ENCODE measurements around the gene PTH2. TPM values are rescaled to one million over a fixed set of nuclear protein-coding genes. Genes with fewer than 3 reads are reported as not detected.

Gene PTH2
- total and polyA plus RNA-seq, 2 donors from 2014 or later = not detected

GRCh38 chr19:49390929-49391359 lies 32.3 kb downstream of the PTH2 start:
- no peak overlapping the region for H3K4me3 ChIP-seq (ENCODE audit: low read length in 3 of 3)
- H3K9me3 ChIP-seq (ENCODE audit: control insufficient read depth in 2 of 3, insufficient read depth in 1 of 3, low read length in 3 of 3) = no peaks in the 10 kb centered on the region
- H3K9ac ChIP-seq (ENCODE audit: low read length in 3 of 3) = no peak overlapping the region
- H3K4me1 ChIP-seq (ENCODE audit: control insufficient read depth in 2 of 3, insufficient read depth in 2 of 3, low read depth in 1 of 3, low read length in 3 of 3) = no peaks in the 10 kb centered on the region
- no peak for TF ChIP-seq CTCF (IDR thresholded peaks at IDR 0.05; ENCODE audit: borderline replicate concordance, extremely low read depth, insufficient read depth)
- DNase-seq (no peak), FAIRE-seq (no peak)
- no peaks in the 10 kb centered on the region for H3K36me3 ChIP-seq (ENCODE audit: control insufficient read depth in 2 of 3, insufficient read depth in 3 of 3, low read length in 3 of 3)
- no peak overlapping the region for H3K27ac ChIP-seq (ENCODE audit: low read depth in 2 of 2, low read length in 2 of 2)
- intact Hi-C loops (cut with DNase I) = loop anchor here (10.0 kb wide), 1 partner anchor 54 kb away; the partner anchor contains the start of gene SLC17A7
- H3K27me3 ChIP-seq (ENCODE audit: control insufficient read depth, insufficient read depth, low read length) = no peaks in the 10 kb centered on the region

GRCh38 chr19:49390131-49390928 lies 32.9 kb downstream of the PTH2 start:
- intact Hi-C loops (cut with DNase I) = loop anchor here (10.0 kb wide), 1 partner anchor 54 kb away; the partner anchor contains the start of gene SLC17A7
- FAIRE-seq (no peak), DNase-seq (no peak)
- no peak overlapping the region for H3K9ac ChIP-seq (ENCODE audit: low read length in 3 of 3)
- no peaks in the 10 kb centered on the region for H3K27me3 ChIP-seq (ENCODE audit: control insufficient read depth, insufficient read depth, low read length)
- TF ChIP-seq CTCF (IDR thresholded peaks at IDR 0.05; ENCODE audit: borderline replicate concordance, extremely low read depth, insufficient read depth) = no peak
- H3K9me3 ChIP-seq (ENCODE audit: control insufficient read depth in 2 of 3, insufficient read depth in 1 of 3, low read length in 3 of 3) = no peaks in the 10 kb centered on the region
- H3K4me1 ChIP-seq (ENCODE audit: control insufficient read depth in 2 of 3, insufficient read depth in 2 of 3, low read depth in 1 of 3, low read length in 3 of 3) = no peaks in the 10 kb centered on the region
- no peak overlapping the region for H3K27ac ChIP-seq (ENCODE audit: low read depth in 2 of 2, low read length in 2 of 2)
- H3K4me3 ChIP-seq (ENCODE audit: low read length in 3 of 3) = no peak overlapping the region
- no peaks in the 10 kb centered on the region for H3K36me3 ChIP-seq (ENCODE audit: control insufficient read depth in 2 of 3, insufficient read depth in 3 of 3, low read length in 3 of 3)

GRCh38 chr19:49389406-49389805 lies 33.8 kb downstream of the PTH2 start:
- intact Hi-C loops (cut with DNase I) = no loop called here
- FAIRE-seq (no peak), DNase-seq (no peak)
- Histone ChIP-seq H3K27ac (ENCODE audit: low read depth in 2 of 2, low read length in 2 of 2) (no peak overlapping the region), H3K27me3 (ENCODE audit: control insufficient read depth, insufficient read depth, low read length) (no peaks in the 10 kb centered on the region), H3K4me1 (ENCODE audit: control insufficient read depth in 2 of 3, insufficient read depth in 2 of 3, low read depth in 1 of 3, low read length in 3 of 3) (no peaks in the 10 kb centered on the region), H3K36me3 (ENCODE audit: control insufficient read depth in 2 of 3, insufficient read depth in 3 of 3, low read length in 3 of 3) (no peaks in the 10 kb centered on the region), H3K9me3 (ENCODE audit: control insufficient read depth in 2 of 3, insufficient read depth in 1 of 3, low read length in 3 of 3) (no peaks in the 10 kb centered on the region), H3K9ac (ENCODE audit: low read length in 3 of 3) (no peak overlapping the region), H3K4me3 (ENCODE audit: low read length in 3 of 3) (no peak overlapping the region)
- TF ChIP-seq CTCF (IDR thresholded peaks at IDR 0.05; ENCODE audit: borderline replicate concordance, extremely low read depth, insufficient read depth) = no peak
